DMS53 treated with DMSO at 0.1 percent for 48 hours (cell line): ENCODE results near the gene KRTAP4-1.
"Not testable (repeated sequence)": the region's sequence is repeated elsewhere in the genome, so short reads cannot be mapped to it uniquely, and the experiment has no call there.

Experiments used
- DNase-seq: peaks from one replicate; lab custom pipeline; 2025; ENCODE audit not compliant: unreplicated experiment; lab: John Stamatoyannopoulos, UW

The KRTAP4-1 gene

GRCh38 chr17:41176744-41177387 lies 7.8 kb downstream of the KRTAP4-1 start:
- DNase-seq: no peak

- DNase-seq: no peak
Measured at GRCh38 chr17:41171886-41172285, 12.8 kb downstream of the KRTAP4-1 start.

GRCh38 chr17:41168121-41168520 lies 16.6 kb downstream of the KRTAP4-1 start, which contains the start of gene KRTAP4-3:
KRTAP4-3 (minus strand) TSS chr17:41168221; CDS start chr17:41168172, 49 bp downstream.
- no peak for DNase-seq

GRCh38 chr17:41167561-41167960 lies 17.1 kb downstream of the KRTAP4-1 start:
- DNase-seq: no peak

- no peak for DNase-seq
Measured at GRCh38 chr17:41163828-41164227, 20.9 kb downstream of the KRTAP4-1 start.

- DNase-seq: no peak
Measured at GRCh38 chr17:41160648-41161047, 24.1 kb downstream of the KRTAP4-1 start, which contains the start of gene KRTAP4-4. KRTAP4-4 (minus strand) TSS chr17:41160748; CDS start chr17:41160691, 57 bp downstream.

- DNase-seq: not testable (repeated sequence)
Measured at GRCh38 chr17:41160190-41160589, 24.5 kb downstream of the KRTAP4-1 start.

- no peak for DNase-seq
Measured at GRCh38 chr17:41153856-41154255, 30.9 kb downstream of the KRTAP4-1 start.

GRCh38 chr17:41151525-41151924 lies 33.2 kb downstream of the KRTAP4-1 start:
- DNase-seq: no peak

- DNase-seq: no peak
Measured at GRCh38 chr17:41150026-41150425, 34.7 kb downstream of the KRTAP4-1 start.

- DNase-seq: no peak
Measured at GRCh38 chr17:41149652-41149985, 35.1 kb downstream of the KRTAP4-1 start, which contains the start of gene KRTAP4-5. KRTAP4-5 (minus strand) TSS chr17:41149825; CDS start chr17:41149767, 58 bp downstream.

- DNase-seq: not testable (repeated sequence)
Measured at GRCh38 chr17:41148971-41149651, 35.6 kb downstream of the KRTAP4-1 start.

- DNase-seq: no peak
Measured at GRCh38 chr17:41147531-41148204, 37.0 kb downstream of the KRTAP4-1 start.

GRCh38 chr17:41145261-41145660 lies 39.5 kb downstream of the KRTAP4-1 start:
- no peak for DNase-seq

GRCh38 chr17:41144846-41145245 lies 39.9 kb downstream of the KRTAP4-1 start:
- DNase-seq: no peak

GRCh38 chr17:41141361-41141760 lies 43.4 kb downstream of the KRTAP4-1 start:
- no peak for DNase-seq

GRCh38 chr17:41140360-41141131 lies 44.2 kb downstream of the KRTAP4-1 start, which contains the start of gene KRTAP4-6:
KRTAP4-6 (minus strand) TSS chr17:41140544; CDS start chr17:41140487, 57 bp downstream.
- DNase-seq: no peak

GRCh38 chr17:41139865-41140264 lies 44.8 kb downstream of the KRTAP4-1 start:
- not testable (repeated sequence) for DNase-seq
